GM12878 (cell line): ENCODE measurements around the gene DLGAP3. TPM values are rescaled to one million over a fixed set of nuclear protein-coding genes. Genes with fewer than 3 reads are reported as not detected.

ENCODE experiments used
- ATAC-seq: fragments of 200-7000 bp; cut with Tn5 transposase; 3 replicates; pipeline ENCODE4 v1.9.1; 2020; ENCODE audit warnings: mild to moderate bottlenecking, moderate library complexity
- BruUV-seq: library from RNA; stranded (reverse); fragments of 400-500 nt; replicated peaks from 2 replicates; lab custom pipeline; 2021; lab: Mats Ljungman, UMichigan
- CTCF ChIA-PET: fragments of 300-600 bp; sonication (Branson Sonifier 250); formaldehyde crosslinking; extraction: SDS; loops from one replicate; lab custom pipeline; 2021; ENCODE audit warnings: inconsistent platforms; lab: Yijun Ruan, JAX
- POLR2A ChIA-PET: fragments of 350-600 bp; formaldehyde crosslinking; extraction: SDS; loops from one replicate; lab custom pipeline; 2021; ENCODE audit warnings: inconsistent platforms; lab: Charles Lee
- RAD21 ChIA-PET: fragments of 300-600 bp; sonication (Branson Sonifier 250); formaldehyde crosslinking; loops from one replicate; lab custom pipeline; 2023; ENCODE audit warnings: antibody characterized with exemption; ENCODE audit not compliant: unreplicated experiment; lab: Charles Lee
- SMC1A ChIA-PET: fragments of 300-600 bp; sonication (Branson Sonifier 250); formaldehyde crosslinking; loops from one replicate; lab custom pipeline; 2023; ENCODE audit not compliant: unreplicated experiment, uncharacterized antibody; lab: Charles Lee
- DNase-seq: peaks from one replicate; pipeline ENCODE4 v3.0.0-alpha.2; 2011; ENCODE audit warnings: low read depth, low spot score
- FAIRE-seq: peaks from 3 replicates; lab custom pipeline; 2011; peaks lifted over from hg19 to GRCh38; lab: Jason Lieb, UNC
- H2AFZ ChIP-seq: 2 replicates; pipeline ENCODE4 v1.6.0; 2011; ENCODE audit warnings: low read depth, low read length, control low read depth; ENCODE audit not compliant: control insufficient read depth
- H3K27ac ChIP-seq: 2 replicates; pipeline ENCODE4 v1.5.1; 2011; ENCODE audit warnings: control low read depth; ENCODE audit not compliant: control insufficient read depth, insufficient read depth
- H3K27me3 ChIP-seq, 2 experiments: replicated peaks in 1 of 2; 2 replicates each; pipeline versions ENCODE4 v1.6.0 to v1.6.1; 2011; ENCODE audit warnings: low read length in 1 of 2; ENCODE audit not compliant: control insufficient read depth in 2 of 2, insufficient read depth in 2 of 2
- H3K36me3 ChIP-seq, 2 experiments: 2 replicates each; pipeline ENCODE4 v1.5.1; 2011; ENCODE audit warnings: low read length in 1 of 2; ENCODE audit not compliant: control insufficient read depth in 2 of 2, insufficient read depth in 2 of 2
- H3K4me1 ChIP-seq: 2 replicates; pipeline ENCODE4 v1.6.1; 2011; ENCODE audit warnings: mild to moderate bottlenecking, low read length, moderate library complexity, mixed read lengths; ENCODE audit not compliant: control insufficient read depth, insufficient read depth
- H3K4me2 ChIP-seq: 2 replicates; pipeline ENCODE4 v1.6.0; 2011; ENCODE audit warnings: control low read depth; ENCODE audit not compliant: control insufficient read depth, insufficient read depth
- H3K4me3 ChIP-seq: fragments of 200-600 bp; sonication (generic); 2 replicates; pipeline ENCODE4 v1.5.1; 2016
- H3K79me2 ChIP-seq: 2 replicates; pipeline ENCODE4 v1.6.0; 2011; ENCODE audit warnings: low read length; ENCODE audit not compliant: control insufficient read depth, insufficient read depth
- H3K9ac ChIP-seq: 2 replicates; pipeline ENCODE4 v1.8.0; 2011; ENCODE audit warnings: low read length, control low read depth, mixed read lengths; ENCODE audit not compliant: control insufficient read depth, insufficient read depth
- H3K9me3 ChIP-seq: replicated peaks from 3 replicates; pipeline ENCODE4 v1.5.1; 2011; ENCODE audit warnings: mild to moderate bottlenecking, low read length; ENCODE audit not compliant: control insufficient read depth, insufficient read depth
- H4K20me1 ChIP-seq: 2 replicates; pipeline ENCODE4 v1.6.0; 2011; ENCODE audit not compliant: control insufficient read depth, insufficient read depth
- ATF7 ChIP-seq: fragments of 450-650 bp; IDR thresholded peaks from 2 replicates; pipeline ENCODE4 v1.6.1; 2016; ENCODE audit warnings: low read depth, mild to moderate bottlenecking
- BCL11A ChIP-seq: IDR thresholded peaks from 2 replicates; pipeline ENCODE4 v1.6.1; 2011; ENCODE audit warnings: low read depth, low read length
- ESRRA ChIP-seq: IDR thresholded peaks from 2 replicates; pipeline ENCODE4 v1.6.1; 2012; ENCODE audit warnings: mild to moderate bottlenecking, low read length, improper control_type of control experiment
- SIX5 ChIP-seq: IDR thresholded peaks from 2 replicates; pipeline ENCODE4 v1.6.1; 2011; ENCODE audit warnings: mild to moderate bottlenecking, low read depth, low read length, moderate library complexity; ENCODE audit not compliant: severe bottlenecking
- SP1 ChIP-seq: IDR thresholded peaks from one replicate; pipeline ENCODE4 v1.6.1; 2011; ENCODE audit warnings: low read depth, low read length
- ZBTB33 ChIP-seq: fragments of 450-650 bp; IDR thresholded peaks from 2 replicates; pipeline ENCODE4 v1.6.1; 2017; ENCODE audit warnings: mild to moderate bottlenecking
- ZBTB4 ChIP-seq: fragments of 450-650 bp; formaldehyde crosslinking; IDR thresholded peaks from 2 replicates; pipeline ENCODE4 v1.4.0; 2022; ENCODE audit warnings: mild to moderate bottlenecking, moderate library complexity
- WGBS: methylation state at CpG from one replicate; pipeline ENCODE4 v1.1.6; 2016; ENCODE audit warnings: low lambda C conversion rate; ENCODE audit not compliant: insufficient replicate concordance, insufficient coverage; ENCODE audit errors: missing lambda C conversion rate; 5-methylcytosine and 5-hydroxymethylcytosine counted together
- in situ Hi-C: fragments of 300-500 bp; cut with MboI; formaldehyde crosslinking; loops from 9 replicates; pipeline ENCODE4 v1.14.3; 2018; ENCODE audit warnings: mixed read lengths
- intact Hi-C: fragments of 100-400 bp; cut with micrococcal nuclease; formaldehyde crosslinking; loops from one replicate; pipeline ENCODE4 v1.14.2; 2022; ENCODE audit not compliant: unreplicated experiment
- polyA plus RNA-seq, 11 experiments: library from polyadenylated mRNA; depleted of rRNA in 4 of 11; unstranded in 6 of 11; stranded (reverse) in 5 of 11; fragments of >200 nt; fragmentation: Nextera tagmentation in 4 of 11; fragmentation: Illumina TruSeq in 1 of 11; extraction: Ambion mirVana in 4 of 11; extraction: Trizol in 1 of 11; gene quantifications; 1 replicate in 1 of 11; 2 replicates in 10 of 11; pipeline versions ENCODE4 v1.2.1 to v1.2.3, GENCODE V29; 2011 to 2016; ENCODE audit warnings: inconsistent platforms in 2 of 11, missing spikeins in 2 of 11, low read depth in 1 of 11
- total RNA-seq, 4 experiments: library from RNA; depleted of rRNA in 3 of 4; stranded (reverse); fragments of >200 nt in 3 of 4; fragmentation: Illumina TruSeq in 1 of 4; extraction: Trizol in 1 of 4; gene quantifications; 2 replicates each; pipeline versions ENCODE4 v1.2.1 to v1.2.3, GENCODE V29; 2013 to 2021
- TF ChIP-seq, protein P1 (sequence below): fragments of 450-650 bp; IDR thresholded peaks from 2 replicates; pipeline ENCODE4 v1.6.1; 2016; ENCODE audit warnings: mild to moderate bottlenecking, moderate library complexity, borderline replicate concordance

The DLGAP3 gene
- total and polyA plus RNA-seq, 10 of the 15 experiments (the other 5 are each of a cell fraction or from before 2014, with no cell fraction given), result 0.03 to 0.15 (median 0.08) TPM; not detected in 4

- ChIA-PET POLR2A (no interaction called here), RAD21 (no interaction called here)
- Histone ChIP-seq H3K79me2 (no peaks in the 10 kb centered on the region), H3K9ac (no peak overlapping the region), H3K27ac (no peak overlapping the region), H3K4me3 (no peak overlapping the region)
- no peak for ATAC-seq
- no peak for DNase-seq
- BruUV-seq, result no TSS peak
- TF ChIP-seq, protein P1, sequence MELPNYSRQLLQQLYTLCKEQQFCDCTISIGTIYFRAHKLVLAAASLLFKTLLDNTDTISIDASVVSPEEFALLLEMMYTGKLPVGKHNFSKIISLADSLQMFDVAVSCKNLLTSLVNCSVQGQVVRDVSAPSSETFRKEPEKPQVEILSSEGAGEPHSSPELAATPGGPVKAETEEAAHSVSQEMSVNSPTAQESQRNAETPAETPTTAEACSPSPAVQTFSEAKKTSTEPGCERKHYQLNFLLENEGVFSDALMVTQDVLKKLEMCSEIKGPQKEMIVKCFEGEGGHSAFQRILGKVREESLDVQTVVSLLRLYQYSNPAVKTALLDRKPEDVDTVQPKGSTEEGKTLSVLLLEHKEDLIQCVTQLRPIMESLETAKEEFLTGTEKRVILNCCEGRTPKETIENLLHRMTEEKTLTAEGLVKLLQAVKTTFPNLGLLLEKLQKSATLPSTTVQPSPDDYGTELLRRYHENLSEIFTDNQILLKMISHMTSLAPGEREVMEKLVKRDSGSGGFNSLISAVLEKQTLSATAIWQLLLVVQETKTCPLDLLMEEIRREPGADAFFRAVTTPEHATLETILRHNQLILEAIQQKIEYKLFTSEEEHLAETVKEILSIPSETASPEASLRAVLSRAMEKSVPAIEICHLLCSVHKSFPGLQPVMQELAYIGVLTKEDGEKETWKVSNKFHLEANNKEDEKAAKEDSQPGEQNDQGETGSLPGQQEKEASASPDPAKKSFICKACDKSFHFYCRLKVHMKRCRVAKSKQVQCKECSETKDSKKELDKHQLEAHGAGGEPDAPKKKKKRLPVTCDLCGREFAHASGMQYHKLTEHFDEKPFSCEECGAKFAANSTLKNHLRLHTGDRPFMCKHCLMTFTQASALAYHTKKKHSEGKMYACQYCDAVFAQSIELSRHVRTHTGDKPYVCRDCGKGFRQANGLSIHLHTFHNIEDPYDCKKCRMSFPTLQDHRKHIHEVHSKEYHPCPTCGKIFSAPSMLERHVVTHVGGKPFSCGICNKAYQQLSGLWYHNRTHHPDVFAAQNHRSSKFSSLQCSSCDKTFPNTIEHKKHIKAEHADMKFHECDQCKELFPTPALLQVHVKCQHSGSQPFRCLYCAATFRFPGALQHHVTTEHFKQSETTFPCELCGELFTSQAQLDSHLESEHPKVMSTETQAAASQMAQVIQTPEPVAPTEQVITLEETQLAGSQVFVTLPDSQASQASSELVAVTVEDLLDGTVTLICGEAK, result no peak
- TF ChIP-seq SIX5, result no peak
- TF ChIP-seq SP1, result no peak
- no peak for TF ChIP-seq ZBTB33
- TF ChIP-seq BCL11A, result no peak
- no peak for TF ChIP-seq ATF7
- no peak for TF ChIP-seq ESRRA
- TF ChIP-seq ZBTB4, result no peak
- TF ChIP-seq, all 136 proteins: peak for 0
- no peaks in the 10 kb centered on the region for H3K36me3 ChIP-seq
- intact Hi-C loops (no loop called here), in situ Hi-C loops (no loop called here)
- ChIA-PET CTCF (interaction anchor here (1.0 kb wide), 1 partner anchor 50 kb away, joined by 3 read pairs; no protein-coding TSS in a partner anchor), SMC1A (no interaction called here)
- no peak overlapping the region for H2AFZ ChIP-seq
- 0% methylated on average over 5 of the region's 5 CpGs for WGBS
- H3K4me1 ChIP-seq, result peaks cover 14% of the 10 kb centered on the region
- H4K20me1 ChIP-seq, result no peaks in the 10 kb centered on the region
- H3K27me3 ChIP-seq, result no peaks in the 10 kb centered on the region; a peak in 2 of 4 replicates
- no peaks in the 10 kb centered on the region for H3K9me3 ChIP-seq
- no peak overlapping the region for H3K4me2 ChIP-seq
- FAIRE-seq, result no peak
Observed at GRCh38 chr1:34915521-34915920, 13.9 kb downstream of the DLGAP3 start.
